Activated effector memory CD4-positive, alpha-beta T cell treated with anti-CD3 and anti-CD28 coated beads, Interleukin-2, amount 50 U/mL, for 16 hours (primary cell): Measurements from ENCODE around the gene RABL6.
A peak's percentile ranks its signal among the peaks of the same experiment; 100 is the strongest.
"Not testable (repeated sequence)": the region's sequence is repeated elsewhere in the genome, so short reads cannot be mapped to it uniquely, and the experiment has no call there.

ENCODE experiments used
- DNase-seq: peaks from one replicate; pipeline ENCODE4 v3.0.0-alpha.2; 2020

Gene RABL6

DNA sequence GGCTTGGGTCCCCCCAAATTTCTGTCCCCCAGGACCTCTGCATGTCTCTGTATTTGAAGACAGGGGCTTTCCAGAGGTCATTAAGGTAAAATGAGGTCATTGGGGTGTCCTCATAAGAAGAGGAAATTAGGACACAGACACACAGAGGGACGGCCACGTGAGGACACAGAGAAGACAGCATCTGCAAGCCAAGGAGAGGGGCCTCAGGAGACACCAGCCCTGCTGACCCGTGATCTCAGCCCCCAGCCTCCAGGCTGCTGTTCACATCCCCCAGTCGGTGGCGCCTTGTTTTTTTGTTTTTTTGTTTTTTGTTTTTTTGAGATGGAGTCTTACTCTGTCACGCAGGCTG, 12.8 kb upstream of the RABL6 start:
- no peak for DNase-seq

DNA sequence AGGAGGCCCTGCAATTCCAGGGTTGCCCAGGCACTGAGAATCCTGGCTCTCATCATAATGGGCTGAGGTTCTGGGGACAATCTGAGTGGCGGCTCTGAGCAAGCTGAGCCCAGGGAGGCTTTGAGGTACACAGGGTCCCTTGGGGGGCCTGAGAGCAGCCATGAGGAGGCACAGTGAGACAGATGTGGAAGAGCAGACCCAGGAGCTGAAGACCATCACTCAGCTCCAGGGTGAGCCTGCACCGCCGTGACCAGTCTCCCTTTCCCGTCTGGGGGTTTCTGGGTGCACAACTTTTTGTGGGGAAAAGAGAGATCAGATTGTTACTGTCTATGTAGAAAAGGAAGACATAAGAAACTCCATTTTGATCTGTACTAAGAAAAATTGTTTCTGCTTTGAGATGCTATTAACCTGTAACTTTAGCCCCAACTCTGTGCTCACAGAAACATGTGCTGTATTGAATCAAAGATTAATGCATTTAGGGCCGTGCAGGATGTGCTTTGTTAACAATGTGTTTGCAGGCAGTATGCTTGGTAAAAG, 11.4 kb upstream of the RABL6 start, which contains the start of gene CCDC183:
Gene CCDC183 (plus strand): TSS at position 101 of the 537 bp plus-strand sequence. CDS start 60 bp downstream, at position 161.
- no peak for DNase-seq

DNA sequence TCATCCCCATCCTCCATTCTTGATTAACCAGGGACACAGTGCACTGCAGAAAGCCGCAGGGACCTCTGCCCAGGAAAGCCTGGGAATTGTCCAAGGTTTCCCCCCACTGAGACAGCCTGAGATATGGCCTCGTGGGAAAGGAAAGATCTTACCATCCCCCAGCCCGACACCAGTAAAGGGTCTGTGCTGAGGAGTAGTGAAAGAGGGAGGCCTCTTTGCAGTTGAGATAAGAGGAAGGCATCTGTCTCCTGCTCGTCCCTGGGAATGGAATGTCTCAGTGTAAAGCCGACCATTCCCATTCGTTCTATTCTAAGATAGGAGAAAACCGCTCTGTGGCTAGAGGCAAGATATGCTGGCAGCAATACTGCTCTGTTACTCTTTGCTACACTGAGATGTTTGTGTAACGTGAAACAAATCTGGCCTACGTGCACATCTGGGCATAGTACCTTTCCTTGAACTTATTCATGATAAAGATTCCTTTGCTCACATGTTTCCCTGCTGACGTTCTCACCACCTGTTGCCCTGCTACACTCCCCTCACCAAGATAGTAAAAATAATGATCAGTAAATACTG, 10.9 kb upstream of the RABL6 start:
- DNase-seq: not testable (repeated sequence)

DNA sequence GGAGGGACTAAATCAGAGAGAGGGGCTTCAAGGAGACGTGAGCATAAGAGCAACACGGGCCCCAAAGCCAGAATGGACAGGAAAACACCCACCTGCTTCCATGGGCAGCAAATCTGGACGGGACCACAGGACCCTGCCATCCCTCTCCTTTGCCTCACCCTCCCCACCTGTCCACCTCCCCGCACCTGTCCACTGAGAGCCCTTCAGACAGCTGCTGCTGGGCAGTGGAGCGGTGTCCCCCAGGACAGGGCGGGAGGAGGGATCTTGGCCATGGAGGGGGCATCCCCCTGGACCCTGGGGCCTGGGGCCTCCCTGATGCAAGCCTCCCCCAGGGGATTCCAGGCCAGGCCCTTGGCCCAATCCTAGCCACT, 9.1 kb upstream of the RABL6 start:
- DNase-seq: no peak

DNA sequence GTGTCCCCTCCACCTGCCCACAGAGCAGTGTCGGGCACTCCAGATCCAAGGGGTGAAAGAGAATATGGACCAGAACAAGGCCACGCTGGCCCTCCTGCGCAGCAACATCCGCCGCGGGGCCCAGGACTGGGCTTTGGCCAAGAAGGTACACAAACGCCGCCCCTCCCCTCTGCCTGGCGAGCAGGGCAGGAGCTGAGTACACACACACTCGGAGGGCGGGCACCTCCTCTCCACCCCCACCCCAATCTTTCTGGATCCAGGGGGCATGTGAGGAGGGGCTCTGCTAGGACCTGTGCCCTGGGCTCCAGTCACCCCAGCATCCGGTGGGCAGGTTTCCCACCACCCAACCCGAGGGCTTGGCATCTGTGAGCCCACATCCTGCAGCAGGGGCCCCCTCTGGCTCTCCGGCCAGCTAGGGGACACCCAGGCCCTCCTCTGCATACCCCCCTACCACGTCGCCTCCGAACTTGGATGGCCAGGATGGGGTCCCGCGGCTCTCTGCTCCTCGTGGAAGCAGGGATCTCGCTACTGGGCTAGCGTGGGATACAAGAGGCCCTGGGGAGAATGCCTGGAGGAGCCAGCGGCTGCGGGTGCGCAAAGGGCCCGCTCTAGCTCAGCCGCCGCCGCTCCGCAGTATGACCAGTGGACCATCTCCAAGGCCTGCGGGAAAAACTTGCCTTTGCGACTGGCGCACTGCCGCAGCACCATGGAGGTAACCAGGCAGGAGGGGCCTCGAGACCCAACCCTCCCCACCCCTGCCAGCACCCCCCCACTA, 8.5 kb upstream of the RABL6 start:
- DNase-seq: no peak

DNA sequence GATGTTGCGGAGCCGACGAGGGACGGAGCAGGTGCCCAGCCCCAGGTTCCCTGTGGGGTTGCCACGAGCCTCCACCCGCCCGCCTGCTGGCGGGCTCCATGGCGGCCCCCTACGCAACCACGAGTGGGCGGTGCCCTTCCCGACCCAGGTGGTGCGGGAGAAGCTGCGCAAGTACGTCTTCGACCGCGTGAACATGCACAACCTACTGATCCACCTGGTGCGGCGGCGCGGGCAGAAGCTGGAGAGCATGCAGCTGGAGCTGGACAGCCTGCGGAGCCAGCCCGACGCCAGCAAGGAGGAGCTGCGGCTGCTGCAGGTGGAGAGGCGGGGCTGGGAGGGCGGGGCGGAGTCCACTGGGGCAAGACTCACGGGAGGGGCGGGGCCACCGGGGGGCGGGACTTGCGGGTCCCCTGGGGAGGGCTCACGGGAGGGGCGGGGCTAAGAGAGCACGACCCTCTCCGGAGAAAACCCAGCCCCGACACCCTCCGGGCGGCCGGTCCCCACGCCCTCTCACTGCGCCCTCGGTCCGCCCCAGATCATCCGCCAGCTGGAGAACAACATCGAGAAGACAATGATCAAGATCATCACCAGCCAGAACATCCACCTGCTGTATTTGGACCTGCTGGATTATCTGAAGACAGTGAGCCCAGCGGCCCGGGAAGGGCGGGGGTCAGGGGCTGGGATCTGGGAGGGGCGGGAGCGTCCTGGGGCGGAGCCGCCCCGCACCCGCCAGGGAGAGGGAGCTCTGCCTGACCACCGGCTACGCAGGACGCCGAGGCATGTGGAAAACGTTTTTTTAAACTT, 7.7 kb upstream of the RABL6 start:
- peak; percentile 94 for DNase-seq

DNA sequence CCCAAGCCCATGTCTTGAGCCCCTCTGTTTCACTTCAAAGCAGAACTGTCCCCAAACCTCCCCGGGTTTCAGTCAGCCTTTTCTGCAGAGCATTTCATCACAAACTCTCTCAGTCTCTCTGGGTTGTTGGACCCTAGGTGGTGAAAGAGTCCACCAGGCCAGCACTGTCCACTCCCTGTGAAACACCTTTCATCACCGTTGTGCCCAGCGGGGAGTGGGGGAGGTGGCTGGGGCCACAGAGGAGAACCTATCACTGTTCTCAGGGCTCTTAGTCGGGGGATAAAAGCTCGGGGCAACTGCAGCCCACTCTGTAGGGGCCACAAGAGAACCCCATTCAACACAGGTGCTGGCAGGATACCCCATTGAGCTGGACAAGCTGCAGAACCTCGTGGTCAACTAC, 5.4 kb upstream of the RABL6 start:
- no peak for DNase-seq

DNA sequence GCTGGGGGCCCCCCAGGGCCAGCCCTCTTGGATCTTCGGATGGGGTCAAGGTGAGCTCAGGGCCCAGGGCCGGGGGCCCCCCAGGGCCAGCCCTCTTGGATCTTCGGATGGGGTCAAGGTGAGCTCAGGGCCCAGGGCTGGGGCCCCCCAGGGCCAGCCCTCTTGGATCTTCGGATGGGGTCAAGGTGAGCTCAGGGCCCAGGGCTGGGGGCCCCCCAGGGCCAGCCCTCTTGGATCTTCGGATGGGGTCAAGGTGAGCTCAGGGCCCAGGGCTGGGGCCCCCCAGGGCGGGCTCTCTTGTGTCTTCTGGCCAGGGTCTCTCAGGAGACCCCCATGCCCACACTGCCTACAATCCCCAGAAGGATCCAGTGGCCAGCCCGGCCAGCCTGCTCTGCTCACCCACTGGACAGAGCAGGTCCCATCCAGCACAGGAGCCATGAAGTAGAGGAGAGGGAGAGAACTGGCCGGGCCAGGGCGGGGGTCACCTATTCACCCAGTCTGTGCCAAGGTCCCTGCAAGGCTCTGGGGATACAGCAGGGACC, 4.7 kb upstream of the RABL6 start:
- not testable (repeated sequence) for DNase-seq

DNA sequence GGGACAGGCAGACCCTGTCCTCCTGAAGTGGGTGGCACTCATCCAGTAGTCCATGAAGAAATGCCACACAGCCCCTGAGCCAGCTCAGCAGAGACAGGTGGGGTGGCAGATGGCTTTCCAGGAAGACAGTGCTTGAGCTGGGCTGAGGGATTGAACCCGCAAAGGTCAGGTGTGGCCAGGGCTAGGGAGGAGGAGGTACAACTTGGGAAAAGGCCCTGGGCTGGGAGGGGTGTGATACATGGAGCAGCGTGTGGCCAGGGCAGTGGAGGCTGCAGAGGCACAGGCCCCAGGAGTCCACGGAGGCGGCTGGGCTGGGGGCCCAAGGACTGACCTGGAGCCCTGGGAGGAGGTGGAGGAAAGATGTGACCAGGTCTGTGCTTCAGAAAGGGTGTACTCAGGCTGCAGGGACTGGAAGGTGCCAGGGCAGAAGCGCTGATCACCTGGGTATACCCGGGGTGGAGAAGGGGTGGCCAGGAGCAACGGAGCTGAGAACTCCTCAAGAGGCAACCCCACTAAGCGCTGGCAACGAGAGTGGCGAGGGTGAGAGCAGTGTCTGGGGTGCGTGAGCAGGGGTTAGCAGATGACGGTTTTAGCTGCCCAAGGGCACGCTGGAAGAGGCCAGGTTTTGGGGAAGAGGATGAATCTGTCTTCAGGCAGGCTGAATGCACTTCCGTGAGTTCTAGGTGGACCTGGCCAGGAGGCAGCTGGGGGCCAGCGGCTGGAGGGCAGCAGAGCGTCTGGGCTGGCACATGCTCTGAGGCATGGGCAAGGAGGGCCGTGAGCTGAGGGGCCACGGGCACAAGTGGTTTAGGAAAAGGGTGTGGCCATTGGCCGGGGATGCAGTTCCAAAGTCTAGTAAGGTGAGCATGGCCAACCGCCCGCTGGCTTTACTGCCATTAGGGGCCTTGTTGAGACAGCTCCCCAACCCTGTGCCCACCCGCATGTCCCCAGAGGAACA, 3.9 kb upstream of the RABL6 start:
- no peak for DNase-seq

DNA sequence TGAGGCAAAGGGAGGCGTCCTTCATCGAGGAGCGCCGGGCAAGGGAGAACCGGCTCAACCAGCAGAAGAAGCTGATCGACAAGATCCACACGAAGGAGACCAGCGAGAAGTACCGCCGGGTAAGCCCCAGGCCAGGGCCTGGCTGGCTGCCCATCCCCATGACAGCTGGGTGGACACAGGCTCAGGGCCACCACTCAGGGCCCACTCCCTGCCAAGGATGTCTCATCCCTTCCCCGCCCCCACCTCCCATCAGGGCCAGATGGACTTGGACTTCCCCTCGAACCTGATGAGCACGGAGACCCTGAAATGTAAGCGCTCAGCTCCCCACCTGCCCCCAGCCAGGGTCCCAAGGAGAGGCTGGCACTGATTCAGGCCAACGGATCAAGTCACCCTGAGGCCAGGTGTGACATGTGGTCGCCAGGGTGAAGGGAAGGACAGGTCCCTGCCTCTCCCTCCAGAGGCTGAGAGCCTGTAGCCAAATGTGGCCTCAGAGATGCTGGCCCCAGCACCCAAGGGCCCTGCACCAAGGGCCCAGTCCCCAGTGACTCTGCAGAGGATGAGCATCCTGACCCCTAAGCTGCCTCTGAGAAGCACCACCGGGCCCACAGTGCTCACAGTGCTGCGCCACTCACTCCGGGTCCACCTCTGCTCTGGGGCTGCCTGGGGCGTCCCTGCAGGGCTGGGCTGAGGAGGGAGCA, 3.1 kb upstream of the RABL6 start:
- DNase-seq: no peak

DNA sequence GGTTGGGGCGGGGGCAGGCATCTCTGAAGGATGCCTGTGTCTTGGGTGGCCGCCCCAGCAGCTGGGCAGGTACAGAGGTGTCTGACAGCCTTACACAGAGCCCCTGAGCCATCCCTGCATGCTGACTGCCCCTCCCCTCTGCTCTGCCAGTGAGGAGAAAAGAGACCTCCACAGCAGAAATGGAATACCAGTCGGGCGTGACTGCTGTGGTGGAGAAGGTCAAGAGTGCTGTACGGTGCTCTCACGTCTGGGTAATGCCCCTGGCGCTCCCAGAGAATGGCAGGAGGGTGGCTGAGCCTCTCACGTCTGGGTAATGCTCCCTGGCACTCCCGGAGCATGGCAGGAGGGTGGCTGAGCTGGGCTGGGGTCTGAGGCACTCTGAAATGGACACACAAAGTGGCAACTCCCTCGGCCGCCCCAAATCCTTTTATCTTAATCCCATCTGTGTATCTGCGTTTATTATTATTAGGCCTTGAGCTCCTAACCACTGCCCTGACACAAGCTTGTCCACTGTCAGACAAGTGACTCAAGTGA, 2.5 kb upstream of the RABL6 start:
- no peak for DNase-seq

DNA sequence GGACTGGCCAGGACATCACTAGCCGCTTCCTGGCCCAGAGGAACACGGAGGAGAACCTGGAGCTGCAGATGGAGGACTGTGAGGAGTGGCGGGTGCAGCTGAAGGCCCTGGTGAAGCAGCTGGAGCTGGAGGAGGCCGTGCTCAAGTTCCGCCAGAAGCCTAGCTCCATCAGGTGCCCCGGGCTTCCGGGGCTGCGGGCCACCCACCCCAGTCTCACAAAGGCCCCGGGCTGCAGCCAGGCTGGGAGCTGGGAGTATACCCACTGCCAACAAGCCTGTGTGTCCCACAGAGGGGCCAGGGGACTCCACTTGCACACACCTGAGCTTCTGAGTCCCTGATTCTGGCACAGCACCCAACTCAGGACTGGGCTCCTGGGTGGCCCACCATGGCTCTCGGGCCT, 1.7 kb upstream of the RABL6 start:
- DNase-seq: no peak

DNA sequence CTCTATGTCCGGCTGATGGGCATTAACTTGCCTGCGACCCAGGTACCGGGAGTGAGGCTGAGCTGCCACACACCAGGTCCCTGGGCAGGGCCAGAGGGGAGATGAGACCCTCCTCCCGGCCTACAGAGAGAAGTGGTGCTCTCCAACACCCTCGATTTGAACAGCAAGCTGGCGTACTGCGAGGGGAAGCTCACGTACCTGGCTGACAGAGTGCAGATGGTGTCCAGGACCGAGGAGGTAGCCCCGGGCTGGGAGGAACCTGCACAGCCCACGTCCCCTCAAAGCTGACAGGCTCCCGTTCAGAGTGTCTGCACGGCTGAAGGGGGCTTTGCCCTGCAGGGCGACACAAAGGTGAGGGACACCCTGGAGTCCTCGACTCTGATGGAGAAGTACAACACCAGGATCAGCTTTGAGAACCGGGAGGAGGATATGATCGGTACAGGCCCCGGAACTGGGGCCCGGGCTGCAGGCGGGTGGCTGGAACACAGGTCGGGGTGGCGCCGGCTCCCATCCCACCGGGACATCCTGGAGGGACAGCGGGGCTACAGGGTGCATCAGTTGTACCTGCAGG, 1.0 kb upstream of the RABL6 start:
- DNase-seq: no peak

DNA sequence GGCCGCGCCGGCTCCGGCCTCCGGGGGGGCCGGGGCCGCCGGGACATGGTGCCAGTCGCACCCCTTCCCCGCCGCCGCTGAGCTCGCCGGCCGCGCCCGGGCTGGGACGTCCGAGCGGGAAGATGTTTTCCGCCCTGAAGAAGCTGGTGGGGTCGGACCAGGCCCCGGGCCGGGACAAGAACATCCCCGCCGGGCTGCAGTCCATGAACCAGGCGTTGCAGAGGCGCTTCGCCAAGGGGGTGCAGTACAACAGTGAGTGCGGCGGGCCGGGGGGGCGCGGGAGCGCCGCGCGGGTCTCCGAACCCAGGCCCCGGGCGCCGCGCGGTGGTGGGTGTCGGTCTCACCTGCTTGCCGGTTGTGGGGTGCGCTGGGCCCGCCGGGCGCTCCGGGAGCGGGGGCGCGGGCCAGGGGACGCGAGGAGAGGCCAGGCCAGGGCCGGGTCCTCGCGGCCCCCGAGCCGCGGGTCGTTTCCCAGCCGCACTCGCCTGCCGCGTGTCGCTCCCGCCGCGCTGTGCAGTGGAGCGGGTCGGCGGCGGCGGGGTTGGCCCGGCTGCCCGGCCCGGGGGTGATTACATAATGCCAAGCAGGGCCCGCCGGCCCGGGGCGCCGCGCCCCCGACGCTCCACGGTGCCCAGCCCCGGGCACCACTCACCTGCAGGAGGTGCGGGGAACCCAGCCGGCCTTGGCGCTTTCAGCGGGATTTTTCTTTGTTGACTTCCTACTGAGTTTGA, 492 bp downstream of the RABL6 start:
- DNase-seq: peak; percentile 84

DNA sequence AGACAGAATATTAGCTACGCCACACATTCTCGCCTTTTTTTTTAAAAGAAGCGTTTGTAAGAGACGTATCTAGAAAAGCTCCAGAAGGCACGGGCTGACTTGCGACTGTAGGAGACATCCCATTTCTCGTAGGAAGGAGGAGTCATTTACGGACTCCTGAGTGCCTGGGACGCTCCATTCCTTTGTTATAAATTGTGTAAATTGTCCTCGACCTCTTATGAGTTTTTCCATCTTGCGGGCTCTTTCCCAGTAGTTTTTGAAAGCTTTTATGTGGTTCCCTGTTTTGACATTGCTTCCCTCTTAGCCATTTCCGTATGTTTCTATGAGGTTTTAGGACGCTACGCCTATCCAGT, 1.0 kb downstream of the RABL6 start:
- DNase-seq: no peak

DNA sequence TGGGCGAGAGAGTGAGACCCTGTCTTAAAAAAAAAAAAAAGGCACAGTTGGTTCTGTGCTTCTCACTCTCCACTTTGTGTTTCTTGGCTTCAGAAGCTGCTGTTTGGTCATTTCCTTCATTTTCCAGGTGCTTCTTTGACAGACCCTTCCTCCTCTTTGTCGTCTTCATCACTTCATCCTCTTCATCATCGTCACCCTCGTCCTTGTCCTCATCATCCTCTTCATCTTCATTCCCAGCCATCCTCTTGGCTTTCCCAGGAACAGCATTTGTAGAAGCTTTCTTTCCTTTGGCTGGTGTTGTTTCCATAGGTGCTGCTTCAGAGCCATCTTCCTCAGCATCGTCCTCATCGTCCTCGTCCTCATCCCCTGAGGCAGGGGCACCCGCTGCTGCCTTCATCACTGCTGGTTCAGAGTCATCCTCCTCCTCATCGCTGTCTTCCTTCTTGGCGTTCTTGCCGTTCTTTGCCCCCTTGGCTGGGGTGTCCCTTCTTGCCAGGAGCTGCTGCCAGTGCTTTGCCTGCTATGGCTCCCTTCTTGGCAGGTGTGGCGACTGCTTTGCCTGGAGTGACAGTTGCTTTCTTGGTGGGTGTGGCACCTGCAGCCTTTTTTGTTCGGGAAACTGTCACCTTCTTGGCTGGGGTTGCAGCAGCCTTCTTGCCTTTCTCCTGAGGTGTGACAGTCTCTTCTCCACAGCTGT, 7.1 kb downstream of the RABL6 start:
- no peak for DNase-seq

DNA sequence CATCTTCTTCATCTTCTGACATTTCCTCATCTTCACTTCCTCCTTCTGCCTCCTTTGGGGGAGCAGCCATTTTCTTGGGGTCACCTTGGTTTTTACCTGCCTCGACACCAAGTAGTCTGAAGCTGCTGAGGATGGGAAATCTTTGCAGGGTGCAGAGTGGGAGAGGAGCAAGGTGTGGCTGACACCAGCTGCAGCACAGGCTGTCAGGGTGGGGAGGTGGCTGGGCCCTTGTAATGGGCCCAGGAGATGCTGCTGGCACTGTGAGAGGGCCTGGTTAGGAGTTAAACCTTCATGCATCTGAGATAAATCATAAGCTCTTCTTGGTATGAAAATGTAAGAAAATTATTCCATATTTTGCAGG, 7.7 kb downstream of the RABL6 start:
- DNase-seq: no peak

DNA sequence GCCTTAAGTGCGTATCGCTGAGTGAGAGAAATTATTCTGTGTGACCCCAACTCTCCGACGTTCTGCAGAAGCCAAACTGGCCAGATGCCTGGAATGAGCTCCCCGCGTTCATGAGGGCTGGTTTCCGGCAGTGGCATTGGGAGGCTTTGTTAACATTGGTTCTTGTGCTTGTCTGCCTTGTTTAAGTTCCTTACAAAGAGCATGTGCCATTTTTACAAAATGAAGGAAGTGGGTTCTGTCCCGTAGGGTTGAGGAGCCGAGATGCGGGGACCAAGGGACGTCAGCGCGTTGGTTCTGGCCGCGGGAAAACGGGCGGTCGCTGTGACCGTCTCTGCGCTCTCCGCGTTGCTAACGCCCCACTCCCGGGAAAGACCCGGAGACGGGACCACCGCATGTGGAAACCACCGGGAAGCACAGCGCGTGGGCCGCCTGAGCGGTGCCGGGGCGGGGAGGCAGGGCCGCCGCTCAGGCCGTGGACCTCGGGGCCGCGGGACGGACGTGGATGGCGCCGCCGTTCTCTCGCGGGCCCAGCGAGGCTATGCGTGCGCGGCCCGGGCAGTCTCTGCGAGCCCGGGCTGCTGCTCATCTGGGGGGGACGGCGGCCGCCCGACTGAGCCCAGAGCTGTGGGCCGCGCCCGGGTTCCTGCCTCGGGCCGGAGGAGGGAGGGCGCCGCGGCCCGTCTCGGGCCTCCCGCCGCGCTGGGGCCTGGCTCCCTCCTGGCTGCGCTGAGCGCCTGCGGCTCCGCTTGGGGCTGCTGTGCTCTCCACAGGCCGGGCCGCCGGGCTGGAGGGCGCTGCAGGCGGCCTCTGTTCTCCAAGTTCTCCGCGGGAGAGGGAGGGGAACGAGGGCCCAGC, 13.4 kb downstream of the RABL6 start:
- no peak for DNase-seq
